GM19193 (cell line): Measurements from ENCODE around the gene ADD3.

ENCODE experiments used
- POLR2A ChIP-seq: IDR thresholded peaks from 4 replicates; pipeline ENCODE4 v1.6.1; 2011; ENCODE audit not compliant: insufficient read depth, insufficient read length; ENCODE audit errors: extremely low read depth

ADD3 gene

DNA sequence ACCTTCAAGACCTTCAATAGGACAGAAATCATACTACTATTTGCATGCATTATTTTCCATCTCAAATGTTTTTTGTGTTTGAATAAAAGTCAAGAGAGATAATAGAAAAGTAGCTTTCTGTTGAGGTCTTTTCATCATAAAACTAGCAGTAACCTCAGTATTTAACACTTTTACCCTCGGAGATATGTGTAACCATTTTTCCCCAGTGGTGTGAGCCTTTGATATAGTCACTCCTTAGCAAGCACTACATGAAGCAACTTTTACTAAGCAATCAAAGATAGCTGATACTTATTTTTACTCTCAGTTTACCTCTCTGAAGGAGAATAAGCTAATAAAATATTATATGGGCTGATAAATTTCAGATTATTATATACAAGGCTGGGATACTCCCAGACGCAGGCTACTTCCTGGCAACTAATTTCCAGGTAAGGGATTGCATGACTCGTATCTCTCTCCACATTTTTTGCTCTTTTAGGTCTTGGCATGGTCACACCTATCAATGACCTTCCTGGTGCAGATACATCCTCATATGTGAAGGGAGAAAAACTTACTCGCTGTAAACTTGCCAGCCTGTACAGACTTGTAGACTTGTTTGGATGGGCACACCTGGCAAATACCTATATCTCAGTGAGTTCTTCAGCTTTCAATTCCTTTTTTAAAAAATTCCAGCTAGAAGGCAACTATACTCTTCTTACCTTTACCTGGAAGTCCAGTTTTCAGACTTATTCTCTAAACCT, 108.2 kb downstream of the ADD3 start:
- no peak for TF ChIP-seq POLR2A

- TF ChIP-seq POLR2A: no peak
Observed at GRCh38 chr10:110118891-110119621, 111.3 kb downstream of the ADD3 start.

DNA sequence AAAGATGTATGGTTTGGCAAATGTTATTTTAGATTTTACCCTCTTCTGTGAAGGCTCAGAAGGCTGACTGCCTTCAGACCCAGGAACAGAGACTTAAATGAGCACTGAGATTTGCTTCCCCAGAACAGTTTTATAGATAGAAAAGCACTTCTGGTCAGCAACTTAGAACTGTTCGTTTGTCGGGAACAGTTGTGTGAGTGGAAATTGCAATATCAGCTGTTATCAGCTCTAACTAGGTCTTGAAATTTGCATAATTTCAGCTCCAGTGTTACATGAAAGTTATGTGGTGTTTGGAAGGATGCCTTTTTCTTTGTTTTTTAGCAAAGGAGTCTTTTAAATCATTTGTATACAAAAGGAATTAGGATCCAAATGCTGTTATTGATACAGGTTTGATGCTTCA, 115.8 kb downstream of the ADD3 start:
- TF ChIP-seq POLR2A: no peak

- TF ChIP-seq POLR2A: no peak
Observed at GRCh38 chr10:110129490-110129889, 121.7 kb downstream of the ADD3 start.

- no peak for TF ChIP-seq POLR2A
Observed at GRCh38 chr10:110134917-110135316, 127.1 kb downstream of the ADD3 start.

GRCh38 chr10:110137142-110137545, 129.4 kb downstream of the ADD3 start:
- TF ChIP-seq POLR2A: no peak

GRCh38 chr10:110138197-110138812, 130.5 kb downstream of the ADD3 start:
- no peak for TF ChIP-seq POLR2A

GRCh38 chr10:110141185-110141584, 133.4 kb downstream of the ADD3 start:
- no peak for TF ChIP-seq POLR2A

DNA sequence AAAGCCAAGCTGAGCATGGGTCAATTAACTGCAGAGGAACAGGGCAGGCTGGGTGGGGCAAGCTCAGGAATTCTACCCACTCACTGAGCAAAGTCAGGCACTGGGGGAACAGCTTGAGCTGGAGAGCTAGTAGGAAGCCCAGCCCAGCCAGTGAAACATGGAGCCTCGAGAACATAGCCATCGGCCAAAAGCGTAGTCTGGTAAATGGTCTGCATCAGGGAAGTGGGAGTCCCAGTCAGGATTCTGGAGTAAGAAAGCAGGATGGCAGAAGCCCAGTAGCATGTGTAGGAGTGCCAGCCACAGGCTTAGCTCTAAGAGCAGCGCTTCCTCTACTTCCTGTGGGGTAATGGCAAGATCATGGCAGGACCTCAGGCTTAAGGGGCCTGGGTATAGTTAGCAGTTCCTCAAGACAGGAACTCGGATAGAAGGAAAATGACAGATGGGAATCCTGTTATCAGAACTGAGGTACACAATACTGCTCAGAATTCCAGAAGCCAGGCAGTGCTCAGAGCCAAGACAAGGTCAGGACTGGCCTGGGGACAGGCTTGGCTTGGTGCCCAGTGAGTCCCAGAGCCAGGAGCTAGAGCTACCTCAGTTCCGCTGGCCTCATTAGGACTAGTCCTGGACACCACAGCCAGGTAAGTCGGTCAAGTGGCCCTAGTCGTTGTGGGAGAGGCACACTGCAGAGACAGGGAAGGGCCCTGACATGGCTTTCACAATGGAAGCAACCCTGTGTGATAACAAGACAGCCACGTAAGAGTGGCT, 134.3 kb downstream of the ADD3 start:
- TF ChIP-seq POLR2A: no peak

DNA sequence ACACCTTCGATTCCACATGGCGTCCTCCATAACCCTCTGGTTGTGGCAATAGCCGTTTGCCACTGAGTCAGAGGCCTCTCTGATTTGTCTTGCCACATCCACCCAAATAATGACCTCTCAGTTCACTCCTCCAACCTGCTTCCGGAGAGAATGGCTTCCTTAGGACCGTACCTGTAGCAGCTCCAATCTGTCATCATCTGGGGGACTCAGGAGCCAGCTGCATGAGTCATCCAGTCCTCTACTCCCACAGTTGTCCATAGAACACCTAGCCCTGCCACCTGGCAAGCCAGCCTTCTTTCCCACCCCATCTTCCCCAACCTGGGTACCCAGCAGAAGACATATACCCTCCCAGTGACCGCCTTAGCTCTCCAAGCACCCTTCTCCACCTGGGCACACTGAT, 135.2 kb downstream of the ADD3 start:
- TF ChIP-seq POLR2A: no peak

- TF ChIP-seq POLR2A: no peak
Observed at GRCh38 chr10:110144507-110144906, 136.7 kb downstream of the ADD3 start.

DNA sequence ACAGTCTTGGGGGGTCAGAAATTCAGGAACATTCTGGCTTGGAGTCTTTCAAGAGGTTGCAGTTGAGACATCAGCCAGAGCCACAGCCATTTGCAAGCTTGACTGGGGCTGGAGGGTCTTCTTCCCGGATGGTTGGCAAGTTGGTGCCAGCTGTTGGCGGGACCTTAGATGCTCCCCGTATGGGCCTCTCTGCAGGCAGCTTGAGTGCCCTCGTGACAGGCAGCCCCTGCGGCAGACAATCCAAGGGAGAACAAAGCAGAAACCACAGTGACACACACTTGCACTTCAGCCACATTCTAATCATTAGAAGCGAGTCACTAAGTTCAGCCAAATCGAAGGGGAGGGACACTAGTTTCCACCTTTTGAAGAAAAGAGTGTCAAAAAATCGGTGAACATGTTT, 140.2 kb downstream of the ADD3 start:
- no peak for TF ChIP-seq POLR2A

DNA sequence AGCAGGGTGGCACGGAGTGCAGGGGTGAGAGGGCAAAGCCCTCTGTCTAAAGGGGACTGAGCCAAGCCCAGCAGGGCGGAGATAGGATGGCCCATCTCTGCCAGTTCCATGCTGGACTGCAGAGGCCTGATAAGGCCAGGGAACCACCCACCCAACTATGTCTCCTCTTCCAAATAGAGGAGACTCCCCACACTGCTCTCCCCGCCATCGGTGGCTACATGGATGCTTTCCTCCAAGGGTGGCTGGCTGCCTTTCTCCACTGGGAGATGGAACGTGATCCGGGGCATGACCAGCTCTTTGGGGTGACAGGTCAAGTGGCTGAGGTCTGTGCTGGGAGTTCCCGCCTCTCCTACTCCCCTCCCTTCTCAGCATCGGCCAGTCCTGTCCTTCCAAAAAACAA, 141.5 kb downstream of the ADD3 start:
- no peak for TF ChIP-seq POLR2A

DNA sequence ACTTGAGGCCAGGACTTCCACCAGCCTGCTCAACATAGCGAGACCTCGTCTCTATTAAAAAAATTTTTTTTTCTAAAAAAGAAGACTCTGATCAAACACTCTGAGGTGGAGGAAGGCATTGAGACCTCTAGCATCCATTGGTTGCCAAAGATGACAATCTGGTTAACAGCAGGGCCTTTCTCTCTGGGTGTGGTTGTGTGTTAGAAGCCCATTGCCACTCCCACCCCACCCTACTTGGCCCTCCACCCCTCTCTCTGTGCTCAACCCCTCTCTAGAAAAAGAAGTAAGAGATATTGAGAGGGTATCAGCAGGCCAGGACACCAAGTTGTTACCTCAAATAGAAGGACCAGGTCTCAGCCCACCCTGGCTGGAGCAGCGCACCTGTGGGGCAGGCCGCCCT, 142.3 kb downstream of the ADD3 start:
- TF ChIP-seq POLR2A: no peak

DNA sequence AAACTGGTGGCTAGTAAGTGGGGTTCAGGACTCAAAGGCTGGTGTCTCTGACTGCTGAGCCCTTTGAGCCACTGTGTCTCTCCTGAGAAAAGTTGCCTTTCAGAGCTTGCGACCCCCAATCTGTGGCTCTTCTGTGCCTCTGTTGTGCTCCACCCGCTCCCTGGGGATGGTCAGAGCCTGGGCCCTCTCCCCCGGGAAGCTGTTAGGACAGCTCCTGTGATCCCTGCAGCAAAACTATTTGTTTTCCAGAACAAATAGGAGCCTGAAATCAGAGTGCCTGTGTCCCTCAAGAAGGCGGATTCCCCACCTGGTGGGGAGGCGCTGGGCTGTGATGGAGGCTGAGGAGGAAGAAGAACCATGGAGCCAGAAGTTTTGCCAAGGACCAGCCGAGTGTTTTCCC, 143.2 kb downstream of the ADD3 start:
- no peak for TF ChIP-seq POLR2A

GRCh38 chr10:110151467-110151866, 143.7 kb downstream of the ADD3 start:
- TF ChIP-seq POLR2A: no peak

DNA sequence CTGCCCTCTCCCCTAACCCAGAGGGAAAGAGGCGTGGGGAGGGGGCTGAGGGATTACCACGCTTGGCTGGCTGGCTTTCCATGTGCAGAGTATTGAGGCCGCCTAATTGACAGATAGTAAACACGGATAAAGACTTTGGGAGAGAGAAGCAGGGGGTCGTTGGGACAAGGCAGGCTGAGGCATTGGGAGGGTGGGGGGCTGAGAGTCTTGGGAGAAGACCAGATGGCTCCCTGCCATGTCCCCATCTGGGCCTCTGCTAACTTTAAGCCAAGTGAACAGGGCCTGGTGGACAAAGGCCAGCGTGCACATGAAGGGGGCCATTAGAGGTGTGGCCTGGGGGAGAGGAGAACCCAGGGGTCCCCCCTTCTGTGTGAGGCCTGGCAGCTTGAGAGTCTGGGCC, 144.2 kb downstream of the ADD3 start:
- no peak for TF ChIP-seq POLR2A
